Panc1 (cell line): ENCODE data around the gene KIF17.

Source experiments
- POLR2AphosphoS5 ChIP-seq: IDR thresholded peaks from 2 replicates; pipeline ENCODE4 v1.6.1; 2012; ENCODE audit warnings: mild to moderate bottlenecking, low read depth, low read length, moderate library complexity
- SIN3A ChIP-seq: IDR thresholded peaks from 2 replicates; pipeline ENCODE4 v1.6.1; 2012; ENCODE audit warnings: low read depth, mild to moderate bottlenecking, low read length, moderate library complexity, borderline replicate concordance; ENCODE audit not compliant: insufficient read depth
- TCF7L2 ChIP-seq: IDR thresholded peaks from 2 replicates; pipeline ENCODE4 v1.6.1; 2011; ENCODE audit warnings: mild to moderate bottlenecking, low read depth, low read length, inconsistent platforms
- TF ChIP-seq, protein P1 (sequence below): fragments of 450-650 bp; IDR thresholded peaks from 2 replicates; pipeline ENCODE4 v1.5.1; 2017; ENCODE audit warnings: mild to moderate bottlenecking
- TF ChIP-seq, protein P2 (sequence below), 2 experiments: IDR thresholded peaks; 2 replicates each; pipeline ENCODE4 v1.6.1; 2011 to 2012; ENCODE audit warnings: low read depth in 2 of 2, control low read depth in 1 of 2, low read length in 1 of 2, mild to moderate bottlenecking in 1 of 2, moderate library complexity in 1 of 2; ENCODE audit not compliant: insufficient read depth in 1 of 2

DNA sequence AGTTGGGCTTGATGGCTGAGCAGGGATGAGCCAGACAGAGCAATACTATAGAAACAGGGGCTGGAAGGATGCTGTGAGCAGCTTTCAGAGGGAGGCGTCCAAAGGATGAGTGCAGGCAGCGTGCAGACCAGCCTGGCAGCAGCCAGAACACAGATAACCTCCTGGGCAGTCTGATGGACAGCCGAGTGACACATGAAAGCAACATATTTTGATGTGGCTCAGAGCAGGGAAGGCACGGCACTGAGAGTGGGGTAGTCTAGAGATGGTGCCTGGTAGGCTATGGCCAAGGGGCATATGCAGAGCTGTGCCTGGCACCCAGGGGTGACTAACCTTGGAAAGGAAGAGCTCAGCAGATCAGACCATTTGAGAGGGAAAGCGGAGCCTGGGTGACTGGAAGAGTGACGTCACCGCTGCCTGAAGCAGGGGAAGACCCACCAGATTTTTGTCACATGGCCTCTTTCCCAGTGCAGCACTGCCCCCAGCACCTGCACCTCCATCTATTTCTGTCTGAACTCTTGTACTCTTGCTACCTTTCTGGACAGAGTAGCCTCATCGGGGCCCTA lies 80.9 kb downstream of the KIF17 start:
- TF ChIP-seq POLR2AphosphoS5 (no peak), TCF7L2 (no peak), SIN3A (no peak)
- TF ChIP-seq, protein P1, sequence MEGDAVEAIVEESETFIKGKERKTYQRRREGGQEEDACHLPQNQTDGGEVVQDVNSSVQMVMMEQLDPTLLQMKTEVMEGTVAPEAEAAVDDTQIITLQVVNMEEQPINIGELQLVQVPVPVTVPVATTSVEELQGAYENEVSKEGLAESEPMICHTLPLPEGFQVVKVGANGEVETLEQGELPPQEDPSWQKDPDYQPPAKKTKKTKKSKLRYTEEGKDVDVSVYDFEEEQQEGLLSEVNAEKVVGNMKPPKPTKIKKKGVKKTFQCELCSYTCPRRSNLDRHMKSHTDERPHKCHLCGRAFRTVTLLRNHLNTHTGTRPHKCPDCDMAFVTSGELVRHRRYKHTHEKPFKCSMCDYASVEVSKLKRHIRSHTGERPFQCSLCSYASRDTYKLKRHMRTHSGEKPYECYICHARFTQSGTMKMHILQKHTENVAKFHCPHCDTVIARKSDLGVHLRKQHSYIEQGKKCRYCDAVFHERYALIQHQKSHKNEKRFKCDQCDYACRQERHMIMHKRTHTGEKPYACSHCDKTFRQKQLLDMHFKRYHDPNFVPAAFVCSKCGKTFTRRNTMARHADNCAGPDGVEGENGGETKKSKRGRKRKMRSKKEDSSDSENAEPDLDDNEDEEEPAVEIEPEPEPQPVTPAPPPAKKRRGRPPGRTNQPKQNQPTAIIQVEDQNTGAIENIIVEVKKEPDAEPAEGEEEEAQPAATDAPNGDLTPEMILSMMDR = no peak
- TF ChIP-seq, protein P2, sequence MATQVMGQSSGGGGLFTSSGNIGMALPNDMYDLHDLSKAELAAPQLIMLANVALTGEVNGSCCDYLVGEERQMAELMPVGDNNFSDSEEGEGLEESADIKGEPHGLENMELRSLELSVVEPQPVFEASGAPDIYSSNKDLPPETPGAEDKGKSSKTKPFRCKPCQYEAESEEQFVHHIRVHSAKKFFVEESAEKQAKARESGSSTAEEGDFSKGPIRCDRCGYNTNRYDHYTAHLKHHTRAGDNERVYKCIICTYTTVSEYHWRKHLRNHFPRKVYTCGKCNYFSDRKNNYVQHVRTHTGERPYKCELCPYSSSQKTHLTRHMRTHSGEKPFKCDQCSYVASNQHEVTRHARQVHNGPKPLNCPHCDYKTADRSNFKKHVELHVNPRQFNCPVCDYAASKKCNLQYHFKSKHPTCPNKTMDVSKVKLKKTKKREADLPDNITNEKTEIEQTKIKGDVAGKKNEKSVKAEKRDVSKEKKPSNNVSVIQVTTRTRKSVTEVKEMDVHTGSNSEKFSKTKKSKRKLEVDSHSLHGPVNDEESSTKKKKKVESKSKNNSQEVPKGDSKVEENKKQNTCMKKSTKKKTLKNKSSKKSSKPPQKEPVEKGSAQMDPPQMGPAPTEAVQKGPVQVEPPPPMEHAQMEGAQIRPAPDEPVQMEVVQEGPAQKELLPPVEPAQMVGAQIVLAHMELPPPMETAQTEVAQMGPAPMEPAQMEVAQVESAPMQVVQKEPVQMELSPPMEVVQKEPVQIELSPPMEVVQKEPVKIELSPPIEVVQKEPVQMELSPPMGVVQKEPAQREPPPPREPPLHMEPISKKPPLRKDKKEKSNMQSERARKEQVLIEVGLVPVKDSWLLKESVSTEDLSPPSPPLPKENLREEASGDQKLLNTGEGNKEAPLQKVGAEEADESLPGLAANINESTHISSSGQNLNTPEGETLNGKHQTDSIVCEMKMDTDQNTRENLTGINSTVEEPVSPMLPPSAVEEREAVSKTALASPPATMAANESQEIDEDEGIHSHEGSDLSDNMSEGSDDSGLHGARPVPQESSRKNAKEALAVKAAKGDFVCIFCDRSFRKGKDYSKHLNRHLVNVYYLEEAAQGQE (IDR thresholded peaks at IDR 0.05; ENCODE audit: insufficient read depth in 1 of 2, low read depth in 2 of 2, low read length in 1 of 2) = no peak
